Mesodermal cell (in vitro differentiated cells): ENCODE results near the gene TMPRSS9.

Source experiments
- H3K27ac ChIP-seq: 2 replicates; pipeline ENCODE4 v1.7.0; 2013; ENCODE audit warnings: mild to moderate bottlenecking, low read depth, low read length, moderate library complexity; ENCODE audit not compliant: severe bottlenecking
- H3K36me3 ChIP-seq: 2 replicates; pipeline ENCODE4 v1.7.1; 2013; ENCODE audit warnings: mild to moderate bottlenecking, low read length, moderate library complexity; ENCODE audit not compliant: control insufficient read depth, insufficient read depth
- H3K4me1 ChIP-seq: one replicate; pipeline ENCODE4 v1.7.1; 2013; ENCODE audit warnings: mild to moderate bottlenecking, low read length; ENCODE audit not compliant: insufficient read depth, control insufficient read depth, poor library complexity, severe bottlenecking
- H3K4me3 ChIP-seq: 2 replicates; pipeline ENCODE4 v1.7.0; 2013; ENCODE audit warnings: low read length, control low read depth, mild to moderate bottlenecking; ENCODE audit not compliant: insufficient read depth, poor library complexity, severe bottlenecking; ENCODE audit errors: extremely low read depth
- H3K9me3 ChIP-seq: 2 replicates; pipeline ENCODE4 v1.7.1; 2013; ENCODE audit warnings: mild to moderate bottlenecking, low read length, moderate library complexity; ENCODE audit not compliant: control insufficient read depth
- WGBS, 2 experiments: methylation state at CpG; one replicate each; pipeline ENCODE4 v1.1.5; 2013; ENCODE audit warnings: missing lambda C conversion rate in 2 of 2; ENCODE audit not compliant: insufficient coverage in 2 of 2; 5-methylcytosine and 5-hydroxymethylcytosine counted together

TMPRSS9 gene

DNA sequence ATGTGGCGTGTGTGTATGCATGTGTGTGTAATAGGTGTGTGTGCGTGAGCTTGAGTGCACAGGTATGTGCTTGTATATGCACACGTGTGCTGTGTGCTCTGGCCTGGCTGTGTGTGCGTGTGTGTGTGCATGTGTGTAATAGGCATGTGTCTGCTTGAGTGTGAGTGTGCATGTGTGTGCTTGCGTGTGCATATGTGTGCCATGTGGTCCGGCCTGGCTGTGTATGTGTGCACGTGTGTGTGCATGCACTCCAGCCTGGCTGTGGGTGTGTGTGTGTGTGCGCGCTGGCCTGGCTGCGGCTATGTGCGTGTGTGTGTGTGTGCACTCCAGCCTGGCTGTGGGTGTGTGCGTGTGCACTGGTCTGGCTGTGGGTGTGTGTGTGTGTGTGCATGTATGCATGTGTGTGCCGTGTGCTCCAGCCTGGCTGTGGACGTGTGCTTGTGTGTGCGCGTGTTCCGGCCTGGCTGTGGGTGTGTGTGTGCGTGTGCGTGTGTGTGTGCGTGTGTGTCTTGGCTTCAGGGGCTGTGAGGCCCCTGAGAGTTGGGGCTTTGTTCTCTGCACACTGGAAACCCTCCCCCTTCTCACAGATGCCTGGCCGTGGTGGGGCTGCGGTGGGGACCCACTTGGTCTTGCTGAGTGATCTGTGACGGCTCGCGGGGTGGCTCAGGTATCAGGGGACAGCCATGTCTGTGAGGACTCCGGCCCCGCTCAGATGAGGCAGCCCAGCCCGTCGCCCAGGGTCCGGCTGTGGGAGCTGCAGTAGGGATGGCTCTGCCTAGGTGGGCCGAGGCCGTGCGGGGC is 23.3 kb upstream of the TMPRSS9 start:
- H3K4me3 ChIP-seq: no peak overlapping the region
- peaks cover 42% of the 10 kb centered on the region for H3K36me3 ChIP-seq
- 92 to 94% methylated on average over 22 to 29 of the region's 33 CpGs for whole genome bisulfite sequencing, 2 experiments
- H3K4me1 ChIP-seq: no peaks in the 10 kb centered on the region
- no peaks in the 10 kb centered on the region for H3K9me3 ChIP-seq
- H3K27ac ChIP-seq: peak overlapping the region; percentile 47

DNA sequence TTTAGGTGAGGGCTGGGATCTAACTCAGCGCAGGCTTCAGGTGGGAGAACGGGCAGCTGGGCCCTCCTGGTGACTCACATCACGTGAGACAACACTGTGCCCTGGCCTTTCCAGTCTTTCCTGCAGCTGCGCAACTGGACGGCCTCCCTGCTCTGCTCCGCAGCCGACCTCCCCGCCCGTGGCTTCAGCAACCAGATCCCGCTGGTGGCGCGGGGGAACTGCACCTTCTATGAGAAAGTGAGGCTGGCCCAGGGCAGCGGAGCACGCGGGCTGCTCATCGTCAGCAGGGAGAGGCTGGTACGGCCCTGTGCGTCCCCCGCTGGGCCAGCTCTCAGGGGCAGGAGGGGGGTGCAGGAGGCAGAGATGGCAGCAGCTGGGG is 22.7 kb upstream of the TMPRSS9 start:
- Histone ChIP-seq H3K4me3 (no peak overlapping the region), H3K4me1 (no peaks in the 10 kb centered on the region), H3K9me3 (no peaks in the 10 kb centered on the region), H3K27ac (peak overlapping the region; percentile 47), H3K36me3 (peaks cover 45% of the 10 kb centered on the region)
- 75 to 79% methylated on average over 19 of the region's 19 CpGs for WGBS, 2 experiments

- 97 to 99% methylated on average over 17 to 21 of the region's 21 CpGs for WGBS, 2 experiments
- Histone ChIP-seq H3K4me1 (no peaks in the 10 kb centered on the region), H3K27ac (no peak overlapping the region), H3K4me3 (no peak overlapping the region), H3K9me3 (no peaks in the 10 kb centered on the region), H3K36me3 (peaks cover 48% of the 10 kb centered on the region)
These were observed 21.9 kb upstream of the TMPRSS9 start for GRCh38 chr19:2338055-2338615.

DNA sequence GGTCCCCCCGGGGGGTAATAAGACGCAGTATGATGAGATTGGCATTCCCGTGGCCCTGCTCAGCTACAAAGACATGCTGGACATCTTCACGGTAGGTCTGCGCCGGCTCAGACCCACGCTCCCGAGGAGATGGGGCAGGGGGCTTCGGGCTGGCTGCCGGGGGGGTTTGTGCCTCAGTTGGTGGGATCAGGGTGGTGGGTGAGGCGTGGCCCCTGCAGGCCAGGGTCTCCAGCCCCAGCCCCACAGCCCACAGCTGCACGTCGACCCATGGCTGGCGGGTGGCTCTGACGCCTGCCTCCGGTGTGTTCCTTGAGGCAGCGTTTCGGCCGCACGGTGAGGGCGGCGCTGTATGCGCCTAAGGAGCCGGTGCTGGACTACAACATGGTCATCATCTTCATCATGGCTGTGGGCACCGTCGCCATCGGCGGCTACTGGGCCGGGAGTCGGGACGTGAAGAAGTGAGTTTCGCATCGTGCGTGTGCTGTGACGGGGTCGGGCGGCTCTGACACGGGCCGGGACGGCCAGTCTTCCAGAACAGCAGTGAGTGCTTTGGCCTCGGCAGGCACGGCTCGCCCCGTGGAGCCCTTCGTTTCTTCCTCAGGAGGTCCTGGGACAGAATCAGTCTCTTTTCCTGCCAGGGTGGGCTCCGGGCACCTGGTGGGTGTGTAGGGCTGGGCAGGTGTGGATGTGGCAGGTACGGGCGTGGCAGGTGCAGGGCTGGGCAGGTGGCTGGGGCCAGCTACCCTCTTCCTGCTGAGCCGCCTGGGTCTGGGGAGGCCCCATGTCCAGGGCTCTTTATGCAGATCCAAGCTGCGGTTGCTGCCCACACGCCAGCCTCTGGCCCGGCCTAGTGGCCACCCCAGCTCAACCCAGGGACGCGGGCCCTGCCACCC is 21.1 kb upstream of the TMPRSS9 start:
- Histone ChIP-seq H3K4me3 (no peak overlapping the region), H3K4me1 (no peaks in the 10 kb centered on the region)
- 96 to 98% methylated on average over 50 to 54 of the region's 54 CpGs for WGBS, 2 experiments

GRCh38 chr19:2339644-2340310 is 20.3 kb upstream of the TMPRSS9 start:
- no peaks in the 10 kb centered on the region for H3K4me1 ChIP-seq
- no peak overlapping the region for H3K4me3 ChIP-seq
- 94% methylated on average over 36 to 52 of the region's 52 CpGs for WGBS, 2 experiments
- peaks cover 45% of the 10 kb centered on the region for H3K36me3 ChIP-seq
- no peaks in the 10 kb centered on the region for H3K9me3 ChIP-seq
- H3K27ac ChIP-seq: no peak overlapping the region

More for the DNA sequence above, 21.1 kb upstream of the TMPRSS9 start:
- Histone ChIP-seq H3K9me3 (no peaks in the 10 kb centered on the region), H3K36me3 (peaks cover 45% of the 10 kb centered on the region), H3K27ac (no peak overlapping the region)

GRCh38 chr19:2340496-2341243 is 19.4 kb upstream of the TMPRSS9 start:
- Histone ChIP-seq H3K4me3 (no peak overlapping the region), H3K4me1 (no peaks in the 10 kb centered on the region), H3K9me3 (no peaks in the 10 kb centered on the region), H3K36me3 (peaks cover 44% of the 10 kb centered on the region), H3K27ac (no peak overlapping the region)
- WGBS, 2 experiments: 91 to 93% methylated on average over 25 to 36 of the region's 38 CpGs

DNA sequence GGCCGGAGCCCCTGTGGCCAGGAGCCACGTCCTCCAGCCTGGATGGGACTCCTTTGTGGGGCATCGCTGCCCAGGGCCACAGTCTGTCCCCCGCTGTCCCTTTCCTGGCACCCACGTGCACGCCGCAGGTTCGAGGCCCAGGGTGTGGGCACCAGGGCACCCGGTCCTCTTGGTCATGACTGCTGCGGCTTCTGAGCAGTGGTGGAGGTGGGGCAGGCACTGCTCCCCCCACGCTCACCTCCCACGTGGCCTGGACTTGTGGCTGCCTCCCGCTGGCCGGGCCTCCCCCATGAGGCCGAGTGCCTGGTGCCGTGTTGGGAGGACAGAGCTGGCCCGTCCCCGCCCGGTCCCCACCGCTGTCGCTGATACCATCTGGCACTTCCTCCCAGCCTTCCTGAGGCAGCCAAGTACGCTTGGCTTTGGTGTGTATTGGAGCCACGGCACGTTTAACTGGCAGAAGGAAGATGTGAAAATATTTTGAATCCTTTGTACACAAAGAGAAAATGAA is 18.8 kb upstream of the TMPRSS9 start:
- peaks cover 45% of the 10 kb centered on the region for H3K36me3 ChIP-seq
- H3K4me1 ChIP-seq: no peaks in the 10 kb centered on the region
- WGBS, 2 experiments: 96 to 97% methylated on average over 14 to 23 of the region's 24 CpGs
- no peaks in the 10 kb centered on the region for H3K9me3 ChIP-seq
- H3K4me3 ChIP-seq: no peak overlapping the region
- no peak overlapping the region for H3K27ac ChIP-seq

- peaks cover 46% of the 10 kb centered on the region for H3K36me3 ChIP-seq
- H3K27ac ChIP-seq: no peak overlapping the region
- no peaks in the 10 kb centered on the region for H3K9me3 ChIP-seq
- WGBS, 2 experiments: 92 to 93% methylated on average over 10 to 14 of the region's 15 CpGs
- no peaks in the 10 kb centered on the region for H3K4me1 ChIP-seq
- H3K4me3 ChIP-seq: no peak overlapping the region
These were observed 18.1 kb upstream of the TMPRSS9 start for GRCh38 chr19:2341982-2342381.

- peaks cover 45% of the 10 kb centered on the region for H3K36me3 ChIP-seq
- 95 to 96% methylated on average over 29 of the region's 29 CpGs for WGBS, 2 experiments
- no peak overlapping the region for H3K27ac ChIP-seq
- no peak overlapping the region for H3K4me3 ChIP-seq
- no peaks in the 10 kb centered on the region for H3K4me1 ChIP-seq
- no peaks in the 10 kb centered on the region for H3K9me3 ChIP-seq
These were observed 17.3 kb upstream of the TMPRSS9 start for GRCh38 chr19:2342656-2343288.
